AG09309 (cell line): Measurements from ENCODE around the gene VEPH1.

Source experiments
- DNase-seq: peaks from one replicate; pipeline ENCODE4 v3.0.0-alpha.2; 2010; ENCODE audit warnings: low read depth
- H3K4me3 ChIP-seq: 2 replicates; pipeline ENCODE4 v1.5.1; 2011; ENCODE audit warnings: mild to moderate bottlenecking, low read depth, low read length, moderate library complexity; ENCODE audit not compliant: control insufficient read depth
- TF ChIP-seq, protein P1 (sequence below): IDR thresholded peaks from 2 replicates; pipeline ENCODE4 v1.5.1; 2011; ENCODE audit warnings: mild to moderate bottlenecking, low read depth, low read length, inconsistent platforms; ENCODE audit not compliant: insufficient read depth, control insufficient read depth; ENCODE audit errors: missing control alignments

VEPH1 gene

DNA sequence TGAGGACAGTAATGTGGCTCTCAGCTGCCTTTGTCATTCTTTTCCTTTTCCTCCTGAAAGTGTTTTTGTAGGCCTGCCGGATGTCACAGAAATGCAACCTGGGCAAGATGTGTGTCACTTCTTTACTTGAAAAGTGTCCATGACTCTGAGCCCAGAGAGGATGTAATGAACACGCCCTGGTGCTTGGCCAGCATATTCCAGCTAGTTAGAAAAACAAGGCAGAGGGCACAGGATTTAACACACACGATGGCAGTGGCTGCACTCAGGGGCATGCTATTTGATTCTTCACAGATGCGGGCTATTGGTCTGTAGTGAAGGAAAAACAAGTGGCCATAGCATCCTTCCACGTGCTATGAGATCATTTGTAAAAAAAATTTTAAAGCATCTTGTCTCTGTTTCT lies 96.8 kb downstream of the VEPH1 start:
- no peak for DNase-seq
- TF ChIP-seq, protein P1, sequence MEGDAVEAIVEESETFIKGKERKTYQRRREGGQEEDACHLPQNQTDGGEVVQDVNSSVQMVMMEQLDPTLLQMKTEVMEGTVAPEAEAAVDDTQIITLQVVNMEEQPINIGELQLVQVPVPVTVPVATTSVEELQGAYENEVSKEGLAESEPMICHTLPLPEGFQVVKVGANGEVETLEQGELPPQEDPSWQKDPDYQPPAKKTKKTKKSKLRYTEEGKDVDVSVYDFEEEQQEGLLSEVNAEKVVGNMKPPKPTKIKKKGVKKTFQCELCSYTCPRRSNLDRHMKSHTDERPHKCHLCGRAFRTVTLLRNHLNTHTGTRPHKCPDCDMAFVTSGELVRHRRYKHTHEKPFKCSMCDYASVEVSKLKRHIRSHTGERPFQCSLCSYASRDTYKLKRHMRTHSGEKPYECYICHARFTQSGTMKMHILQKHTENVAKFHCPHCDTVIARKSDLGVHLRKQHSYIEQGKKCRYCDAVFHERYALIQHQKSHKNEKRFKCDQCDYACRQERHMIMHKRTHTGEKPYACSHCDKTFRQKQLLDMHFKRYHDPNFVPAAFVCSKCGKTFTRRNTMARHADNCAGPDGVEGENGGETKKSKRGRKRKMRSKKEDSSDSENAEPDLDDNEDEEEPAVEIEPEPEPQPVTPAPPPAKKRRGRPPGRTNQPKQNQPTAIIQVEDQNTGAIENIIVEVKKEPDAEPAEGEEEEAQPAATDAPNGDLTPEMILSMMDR, result no peak
- H3K4me3 ChIP-seq, result no peak overlapping the region

DNA sequence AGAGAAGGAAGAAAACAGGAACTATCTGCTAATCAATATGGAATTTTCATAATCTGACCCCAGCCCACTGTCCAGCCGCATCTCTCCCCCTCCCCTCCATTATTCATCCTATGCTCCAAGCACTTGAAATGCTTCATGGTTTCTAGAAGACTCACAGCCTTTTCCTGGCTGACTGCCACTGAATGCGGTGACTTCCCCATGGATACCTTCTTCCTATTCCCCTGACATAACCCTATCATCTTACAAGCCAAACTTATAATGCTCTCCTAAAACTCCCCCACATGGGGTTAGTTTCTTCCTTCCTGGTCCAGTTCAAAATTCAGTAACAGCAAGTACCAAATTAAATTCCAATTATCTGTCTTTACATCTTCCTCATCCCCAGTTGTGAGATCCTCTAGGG lies 97.8 kb downstream of the VEPH1 start:
- no peak for DNase-seq
- H3K4me3 ChIP-seq, result no peak overlapping the region
- TF ChIP-seq, protein P1, result no peak

DNA sequence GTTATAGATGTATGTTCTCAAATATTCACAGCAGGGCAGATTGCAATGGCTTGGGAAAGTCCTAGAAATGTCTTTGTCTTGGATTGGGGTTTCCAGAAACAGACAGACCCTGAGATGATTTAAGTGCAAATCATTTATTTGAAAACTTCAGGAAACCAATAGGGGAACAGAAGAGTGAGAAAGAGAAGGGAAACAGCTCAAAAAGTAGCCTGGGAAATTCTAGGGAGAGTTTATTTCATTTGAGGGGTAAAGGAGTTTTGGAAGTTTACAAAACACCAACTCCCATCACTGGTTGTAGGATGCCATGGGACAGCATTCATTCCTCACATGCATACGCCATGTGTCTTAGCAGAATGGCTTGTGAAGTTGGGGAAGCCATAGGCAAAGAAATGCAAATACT lies 98.8 kb downstream of the VEPH1 start:
- TF ChIP-seq, protein P1, result no peak
- DNase-seq, result no peak
- H3K4me3 ChIP-seq, result no peak overlapping the region

DNA sequence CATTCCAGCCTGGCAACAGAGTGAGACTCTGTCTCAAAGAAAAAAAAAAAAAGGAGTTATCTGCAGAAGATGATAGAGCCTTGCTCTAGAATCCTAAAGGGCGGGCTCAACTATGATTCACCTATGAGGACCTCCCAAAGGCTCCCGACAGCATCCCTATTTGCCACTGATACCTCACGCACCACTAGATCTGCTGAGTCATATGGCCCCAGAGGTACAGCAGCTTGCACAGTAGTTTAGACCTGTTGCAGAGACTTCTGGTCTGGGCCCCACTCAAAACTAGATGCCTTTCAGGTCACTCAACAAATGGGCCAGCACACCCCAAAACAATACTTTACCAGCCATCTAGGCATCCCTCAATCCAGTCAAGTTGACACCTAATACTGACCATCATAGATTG lies 104.6 kb downstream of the VEPH1 start:
- DNase-seq, result no peak
- TF ChIP-seq, protein P1, result no peak
- no peak overlapping the region for H3K4me3 ChIP-seq

DNA sequence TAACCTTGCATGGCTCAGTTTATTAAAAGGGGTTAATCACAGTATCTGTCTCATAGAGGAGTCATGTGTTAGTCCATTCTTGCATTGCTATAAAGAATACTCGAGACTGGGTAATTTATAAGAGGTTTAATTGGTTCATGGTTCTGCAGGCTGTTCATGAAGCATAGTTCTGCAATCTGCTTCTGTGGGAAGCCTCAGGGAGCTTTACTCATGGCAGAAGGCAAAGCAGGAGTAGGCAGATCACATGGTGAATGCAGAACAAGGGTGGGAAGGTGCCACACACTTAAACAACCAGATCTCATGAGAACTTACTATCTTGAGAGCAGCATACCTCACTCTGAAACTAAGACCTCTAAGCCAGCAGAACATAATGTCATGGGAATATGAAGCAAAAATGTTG lies 108.8 kb downstream of the VEPH1 start:
- TF ChIP-seq, protein P1, result no peak
- no peak overlapping the region for H3K4me3 ChIP-seq
- DNase-seq, result no peak

DNA sequence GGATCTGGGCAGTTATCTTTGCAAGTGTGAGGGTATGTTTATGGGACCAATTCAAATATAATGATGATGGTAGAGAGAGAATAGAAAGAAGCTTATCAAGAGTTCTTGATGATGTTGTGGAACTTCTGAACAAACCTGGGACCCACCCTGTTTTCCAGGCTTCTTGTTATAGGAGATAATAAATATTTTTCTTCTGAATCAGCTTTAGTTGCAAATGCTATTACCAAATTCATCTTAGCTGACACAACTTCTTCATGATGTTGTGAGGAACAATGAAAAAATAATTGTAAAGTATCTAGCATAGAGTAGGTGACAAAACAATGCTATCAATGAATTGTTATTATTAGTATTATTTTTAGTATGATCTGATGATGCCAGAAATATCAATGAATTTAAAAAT lies 110.1 kb downstream of the VEPH1 start:
- DNase-seq, result no peak
- TF ChIP-seq, protein P1, result no peak
- no peak overlapping the region for H3K4me3 ChIP-seq

DNA sequence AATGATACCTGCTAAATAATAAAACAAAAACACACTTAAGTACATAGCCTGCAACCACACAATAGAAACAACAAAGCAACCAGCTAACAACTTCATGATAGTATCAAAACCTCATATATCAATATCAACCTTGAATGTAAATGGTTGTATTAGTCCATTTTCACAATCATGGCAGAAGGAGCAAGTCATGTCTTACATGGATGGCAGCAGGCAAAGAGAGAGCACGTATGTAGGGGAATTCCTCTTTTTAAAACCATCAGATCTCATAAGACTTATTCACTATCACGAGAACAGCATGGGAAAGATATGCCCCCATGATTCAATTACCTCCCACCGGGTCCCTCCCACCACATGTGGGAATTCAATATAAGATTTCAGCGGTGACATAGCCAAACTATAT lies 111.1 kb downstream of the VEPH1 start:
- DNase-seq, result no peak
- H3K4me3 ChIP-seq, result no peak overlapping the region
- TF ChIP-seq, protein P1, result no peak
